ENCODE measurements around the gene TSEN2. TPM values are rescaled to one million over a fixed set of nuclear protein-coding genes. Genes with fewer than 3 reads are reported as not detected.

The TSEN2 gene
- total and polyA plus RNA-seq, 8 donors = 10.7 to 43.0 (median 17.7) TPM

- peaks cover 41 to 89% (median 84%) of the 10 kb centered on the region in 4 donors for H3K36me3 ChIP-seq
- H3K4me1 ChIP-seq = peaks cover 0 to 12% (median 6%) of the 10 kb centered on the region in 4 donors
- intact Hi-C loops (cut with DNase I; ENCODE audit: low total_unique reads) = no loop called here
- TF ChIP-seq, protein P1, sequence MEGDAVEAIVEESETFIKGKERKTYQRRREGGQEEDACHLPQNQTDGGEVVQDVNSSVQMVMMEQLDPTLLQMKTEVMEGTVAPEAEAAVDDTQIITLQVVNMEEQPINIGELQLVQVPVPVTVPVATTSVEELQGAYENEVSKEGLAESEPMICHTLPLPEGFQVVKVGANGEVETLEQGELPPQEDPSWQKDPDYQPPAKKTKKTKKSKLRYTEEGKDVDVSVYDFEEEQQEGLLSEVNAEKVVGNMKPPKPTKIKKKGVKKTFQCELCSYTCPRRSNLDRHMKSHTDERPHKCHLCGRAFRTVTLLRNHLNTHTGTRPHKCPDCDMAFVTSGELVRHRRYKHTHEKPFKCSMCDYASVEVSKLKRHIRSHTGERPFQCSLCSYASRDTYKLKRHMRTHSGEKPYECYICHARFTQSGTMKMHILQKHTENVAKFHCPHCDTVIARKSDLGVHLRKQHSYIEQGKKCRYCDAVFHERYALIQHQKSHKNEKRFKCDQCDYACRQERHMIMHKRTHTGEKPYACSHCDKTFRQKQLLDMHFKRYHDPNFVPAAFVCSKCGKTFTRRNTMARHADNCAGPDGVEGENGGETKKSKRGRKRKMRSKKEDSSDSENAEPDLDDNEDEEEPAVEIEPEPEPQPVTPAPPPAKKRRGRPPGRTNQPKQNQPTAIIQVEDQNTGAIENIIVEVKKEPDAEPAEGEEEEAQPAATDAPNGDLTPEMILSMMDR (IDR thresholded peaks at IDR 0.05) = no peak
- TF ChIP-seq POLR2A (IDR thresholded peaks at IDR 0.05) = no peak
- TF ChIP-seq POLR2AphosphoS5 (IDR thresholded peaks at IDR 0.05) = no peak
- no peak for TF ChIP-seq EP300 (IDR thresholded peaks at IDR 0.05)
- DNase-seq = no peak
- H3K27ac ChIP-seq = no peak overlapping the region
- 88 to 94% (median 92%) methylated on average over 18 of the region's 18 CpGs for WGBS, 5 donors
- H3K9me3 ChIP-seq = no peaks in the 10 kb centered on the region
- H3K4me3 ChIP-seq = no peak overlapping the region
- H3K27me3 ChIP-seq = no peaks in the 10 kb centered on the region
Measured at GRCh38 chr3:12503126-12503957, 19.1 kb downstream of the TSEN2 start.

- H3K4me1 ChIP-seq = peaks cover 0 to 29% (median 6%) of the 10 kb centered on the region in 4 donors
- no peak overlapping the region for H3K27ac ChIP-seq
- H3K27me3 ChIP-seq = no peaks in the 10 kb centered on the region
- no peaks in the 10 kb centered on the region for H3K9me3 ChIP-seq
- 81 to 95% (median 88%) methylated on average over 5 of the region's 5 CpGs for WGBS, 5 donors
- H3K36me3 ChIP-seq = peaks cover 20 to 78% (median 72%) of the 10 kb centered on the region in 4 donors
- no peak overlapping the region for H3K4me3 ChIP-seq
- DNase-seq = no peak
- no peak for TF ChIP-seq POLR2A (IDR thresholded peaks at IDR 0.05)
- no peak for TF ChIP-seq EP300 (IDR thresholded peaks at IDR 0.05)
- TF ChIP-seq POLR2AphosphoS5 (IDR thresholded peaks at IDR 0.05) = no peak
- TF ChIP-seq, protein P1 (IDR thresholded peaks at IDR 0.05) = no peak
- intact Hi-C loops (cut with DNase I; ENCODE audit: low total_unique reads) = no loop called here
Measured at GRCh38 chr3:12506201-12506709, 22.0 kb downstream of the TSEN2 start.

DNA sequence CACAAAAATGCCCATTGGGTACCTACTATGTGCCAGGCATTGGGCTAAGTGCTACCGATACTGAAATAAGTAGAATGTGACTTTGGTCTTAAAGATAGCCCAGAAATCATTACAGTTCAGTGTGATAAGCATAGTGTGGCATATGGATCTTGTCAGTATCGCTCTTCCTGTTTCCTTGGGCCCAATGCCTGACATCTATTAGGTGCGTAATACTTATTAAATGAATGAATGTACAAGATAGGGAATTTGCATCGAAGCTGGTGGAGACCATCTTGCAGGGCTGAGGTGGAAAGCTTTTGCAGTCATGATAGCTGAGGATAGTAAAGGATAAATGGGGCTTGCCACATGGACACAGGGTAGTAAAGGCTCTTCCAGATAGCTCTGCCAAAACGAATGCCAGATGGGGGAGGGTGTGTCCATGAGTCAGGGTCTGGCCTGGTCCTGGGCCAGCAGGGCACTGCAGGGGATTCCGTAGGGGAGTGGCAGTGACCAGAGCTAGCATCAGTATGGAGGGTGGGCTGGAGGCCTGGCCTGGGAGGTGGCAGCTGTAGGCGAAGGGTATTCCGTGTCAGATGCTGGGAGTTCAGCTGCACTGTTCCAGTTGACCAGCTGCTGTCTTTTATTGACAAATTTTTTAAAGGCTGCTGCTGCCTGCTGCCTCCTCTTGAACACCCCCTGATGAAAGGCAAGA lies 23.5 kb downstream of the TSEN2 start:
- peaks cover 0 to 27% (median 6%) of the 10 kb centered on the region in 4 donors for H3K4me1 ChIP-seq
- WGBS, 5 donors = 80 to 91% (median 88%) methylated on average over 8 of the region's 8 CpGs
- intact Hi-C loops (cut with DNase I; ENCODE audit: low total_unique reads) = no loop called here
- no peaks in the 10 kb centered on the region for H3K27me3 ChIP-seq
- no peak overlapping the region for H3K4me3 ChIP-seq
- H3K9me3 ChIP-seq = no peaks in the 10 kb centered on the region
- DNase-seq = no peak
- TF ChIP-seq POLR2A (IDR thresholded peaks at IDR 0.05) (no peak), EP300 (IDR thresholded peaks at IDR 0.05) (no peak), POLR2AphosphoS5 (IDR thresholded peaks at IDR 0.05) (no peak)
- TF ChIP-seq, protein P1 (IDR thresholded peaks at IDR 0.05) = no peak
- H3K27ac ChIP-seq = peak overlapping the region in 4 of 5 donors; percentile 50 to 82 (median 78)
- H3K36me3 ChIP-seq = peaks cover 18 to 76% (median 65%) of the 10 kb centered on the region in 4 donors

GRCh38 chr3:12508291-12508700 lies 24.0 kb downstream of the TSEN2 start:
- H3K4me3 ChIP-seq = no peak overlapping the region
- peak in 2 of 3 donors; percentile 50 to 61 for TF ChIP-seq POLR2AphosphoS5 (IDR thresholded peaks at IDR 0.05)
- no peak for TF ChIP-seq POLR2A (IDR thresholded peaks at IDR 0.05)
- no peak for DNase-seq
- intact Hi-C loops (cut with DNase I; ENCODE audit: low total_unique reads) = no loop called here
- WGBS, 5 donors = 57 to 75% (median 70%) methylated on average over 5 of the region's 5 CpGs
- H3K27me3 ChIP-seq = no peaks in the 10 kb centered on the region
- peaks cover 12 to 73% (median 60%) of the 10 kb centered on the region in 4 donors for H3K36me3 ChIP-seq
- H3K9me3 ChIP-seq = no peaks in the 10 kb centered on the region
- peaks cover 0 to 29% (median 6%) of the 10 kb centered on the region in 4 donors for H3K4me1 ChIP-seq
- H3K27ac ChIP-seq = peak overlapping the region in 4 of 5 donors; percentile 50 to 82 (median 78)

All from stomach (tissue), 9 donors.